ENCODE measurements around the gene C14orf180. TPM values are rescaled to one million over a fixed set of nuclear protein-coding genes. Genes with fewer than 3 reads are reported as not detected.

C14orf180 gene
- not detected for polyA plus RNA-seq (2013, experiment 1 of 2; ENCODE audit: insufficient read length)
- polyA plus RNA-seq (2013, experiment 2 of 2; ENCODE audit: insufficient read length): not detected

DNA sequence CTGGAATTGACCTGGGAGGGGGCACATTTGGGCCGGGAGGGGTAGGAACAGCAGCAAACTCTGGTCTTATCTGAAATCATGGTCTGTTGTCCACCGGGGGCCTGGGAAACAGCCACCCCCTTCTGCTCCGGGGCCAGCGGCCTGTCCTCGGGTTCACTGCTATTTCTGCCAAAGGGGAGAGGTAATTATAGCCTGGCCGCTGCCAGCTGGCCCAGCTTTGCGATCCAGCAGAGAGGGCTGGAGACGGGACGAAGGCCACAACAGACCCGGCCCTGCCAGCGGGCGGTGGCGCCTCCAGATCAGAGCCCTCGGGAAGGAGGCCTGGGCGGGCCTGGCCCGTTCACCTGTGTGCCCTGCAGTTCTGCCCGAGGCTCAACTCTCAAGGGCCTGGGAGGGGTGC lies at the start of gene C14orf180:
Gene C14orf180 (plus strand): TSS at position 258 of the 400 bp plus-strand sequence. CDS start 6,667 bp downstream, outside the sequence.
- DNase-seq: no peak

DNA sequence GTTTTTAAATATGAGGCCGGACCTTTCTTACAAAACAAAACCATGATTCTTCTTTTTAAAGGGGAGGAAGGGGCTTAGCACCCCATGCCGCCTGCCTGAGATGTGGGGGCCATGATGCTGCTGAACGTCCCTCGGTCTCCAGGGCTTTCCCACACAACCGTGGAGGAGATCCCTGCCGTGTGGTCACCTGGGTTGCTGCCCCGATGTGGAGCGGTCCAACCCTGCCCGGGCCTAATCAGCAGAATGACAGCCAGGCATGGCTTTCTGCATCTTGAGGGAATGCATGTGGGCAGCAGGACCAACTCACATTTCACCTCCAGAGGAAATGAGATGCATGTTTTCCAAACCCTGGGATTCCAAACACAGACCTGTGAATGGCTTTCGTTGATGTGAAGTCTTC lies 48.9 kb upstream of the C14orf180 start:
- no peak for DNase-seq

DNA sequence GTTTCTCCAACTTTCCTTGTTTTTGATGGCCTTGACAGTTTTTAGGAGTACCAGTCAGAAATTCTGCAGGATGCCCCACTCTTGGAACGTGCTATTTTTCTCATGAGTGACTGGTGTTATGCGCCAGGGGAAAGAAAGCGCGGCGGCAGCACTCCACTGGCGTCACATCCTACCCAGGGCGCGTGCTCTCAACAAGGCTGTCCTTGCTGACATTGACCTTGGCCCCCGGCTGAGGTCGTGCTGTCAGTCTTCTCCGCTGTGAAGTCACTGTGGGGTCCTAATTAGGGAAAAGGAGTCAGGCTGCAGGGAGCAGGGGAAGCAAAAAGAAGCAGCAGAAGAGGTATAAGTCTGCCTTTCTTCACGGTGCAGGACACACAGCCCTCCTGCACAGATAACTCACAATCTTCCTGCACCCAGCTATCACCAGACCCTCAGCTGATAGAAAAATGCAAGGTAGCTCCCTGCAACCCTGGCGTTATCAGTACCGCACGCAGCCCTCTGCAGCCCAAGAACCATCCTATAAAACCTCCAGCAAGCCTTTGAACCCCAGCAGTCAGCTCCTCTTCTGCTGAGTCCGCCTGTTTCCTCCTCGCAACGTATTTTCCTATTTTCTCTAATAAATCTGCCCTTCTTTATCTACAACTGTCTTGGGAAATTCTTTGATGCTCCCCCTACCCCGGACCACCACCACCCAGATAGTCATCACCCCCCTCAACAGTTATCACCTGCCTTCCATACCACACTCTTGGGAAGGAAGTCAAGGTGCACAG lies 48.0 kb upstream of the C14orf180 start:
- DNase-seq: no peak

DNA sequence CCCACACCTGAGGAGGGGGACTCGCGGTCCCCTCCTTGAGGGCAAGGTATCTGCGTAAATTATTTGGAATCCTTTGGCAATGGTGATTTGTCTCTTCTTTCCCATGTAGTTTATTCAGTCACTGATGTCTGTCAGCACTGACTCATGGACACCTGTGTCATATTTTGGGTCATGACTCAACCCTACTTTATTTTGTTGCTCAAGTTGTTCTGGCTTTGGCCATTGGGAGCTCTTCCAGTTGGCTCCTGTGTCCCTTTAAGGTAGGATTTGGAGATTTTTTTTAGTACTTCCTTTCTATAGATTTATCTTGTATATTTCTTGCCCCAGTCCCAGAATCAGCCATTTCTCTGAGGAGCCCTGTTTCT lies 47.4 kb upstream of the C14orf180 start:
- no peak for DNase-seq

DNA sequence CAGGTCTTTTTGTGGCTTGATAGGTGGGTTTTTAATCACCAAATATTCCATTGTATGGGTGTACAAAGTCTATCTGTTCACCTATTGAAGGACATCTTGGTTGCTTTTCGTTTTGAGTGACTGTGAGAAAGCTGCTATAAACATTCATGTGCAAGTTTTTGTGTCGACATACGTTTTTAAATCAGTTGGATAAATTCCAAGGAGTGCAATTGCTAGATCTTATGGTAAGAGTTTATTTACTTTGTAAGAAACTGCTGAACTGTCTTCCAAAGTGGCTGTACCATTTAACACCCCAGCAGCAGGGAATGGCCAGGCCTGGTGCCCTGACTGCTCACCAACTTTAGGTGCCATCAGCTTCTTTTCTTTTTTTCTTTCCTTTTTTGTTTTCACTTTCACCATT lies 45.5 kb upstream of the C14orf180 start:
- no peak for DNase-seq

DNA sequence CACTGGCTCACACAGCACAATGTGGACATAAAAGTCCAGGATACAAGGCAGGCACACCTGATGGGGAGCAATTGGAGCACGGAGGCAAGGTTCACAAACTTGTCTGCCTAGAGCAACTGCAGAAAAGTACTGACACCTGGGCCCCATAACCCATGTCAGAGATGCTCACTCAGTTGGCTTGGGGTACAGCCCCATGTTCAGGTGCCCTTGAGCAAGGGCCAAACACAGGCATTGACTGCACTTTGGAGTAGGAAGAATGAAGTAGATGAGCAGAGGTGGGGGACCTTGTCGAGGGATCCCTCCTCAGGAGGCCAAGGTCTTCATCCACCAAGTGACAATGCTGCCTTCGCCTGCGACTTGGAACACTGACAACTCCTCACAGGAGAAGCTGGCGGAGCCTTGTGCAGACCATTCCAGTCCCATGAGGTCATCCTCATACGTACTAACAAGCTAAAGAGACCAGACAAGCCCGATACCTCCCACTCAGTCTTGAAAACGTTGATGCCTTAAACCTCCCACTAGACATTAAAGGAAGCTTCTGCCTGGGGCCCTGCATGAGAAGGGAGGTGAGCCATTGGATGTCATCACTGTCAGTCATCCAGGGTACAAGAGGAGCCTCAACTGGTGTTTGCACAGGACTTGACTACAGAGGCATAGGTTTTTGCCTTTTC lies 42.5 kb upstream of the C14orf180 start:
- peak; percentile 47 for DNase-seq

DNA sequence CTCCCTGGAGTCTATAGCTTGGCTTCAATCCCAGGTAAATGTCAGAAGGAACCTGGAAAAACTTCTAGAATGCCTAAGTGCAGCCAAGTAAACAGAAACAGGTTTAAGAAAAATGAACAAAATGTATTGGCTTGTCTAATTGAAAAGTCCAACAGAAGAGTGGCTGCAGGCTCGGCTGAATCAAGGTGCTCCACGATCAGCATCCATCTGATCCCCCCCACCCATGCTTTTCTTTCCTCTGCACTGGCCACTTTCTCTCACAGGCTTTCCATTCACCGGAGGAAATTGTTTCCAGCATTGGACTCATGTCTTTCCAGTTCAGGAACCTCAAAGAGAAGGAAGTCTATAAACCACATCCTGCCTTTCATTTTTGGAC lies 42.0 kb upstream of the C14orf180 start:
- no peak for DNase-seq

DNA sequence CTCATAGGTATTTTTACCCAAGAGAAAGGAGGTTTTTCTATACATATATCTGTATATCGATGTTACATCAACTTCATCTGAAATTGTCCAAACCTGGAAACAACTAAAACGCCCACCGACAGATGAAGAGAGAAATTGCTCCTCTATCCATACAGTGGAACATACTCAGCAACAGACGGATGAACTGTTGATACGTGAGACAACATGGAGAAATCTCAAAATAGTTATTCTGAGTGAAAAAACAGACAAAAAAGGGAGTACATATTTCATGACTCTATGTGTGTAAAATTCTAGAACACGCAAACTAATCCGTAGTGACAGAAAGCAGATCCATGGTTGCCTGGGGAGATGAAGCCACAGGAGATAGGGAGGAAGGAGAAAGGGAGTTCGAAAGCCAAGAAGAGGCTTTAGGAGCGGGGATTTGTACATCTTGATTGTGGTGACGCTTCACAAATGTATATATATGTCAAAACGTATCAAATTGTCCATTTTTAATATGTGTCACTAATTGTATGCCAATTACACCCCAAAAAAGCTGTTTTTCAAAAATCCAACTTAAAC lies 37.6 kb upstream of the C14orf180 start:
- no peak for DNase-seq

DNA sequence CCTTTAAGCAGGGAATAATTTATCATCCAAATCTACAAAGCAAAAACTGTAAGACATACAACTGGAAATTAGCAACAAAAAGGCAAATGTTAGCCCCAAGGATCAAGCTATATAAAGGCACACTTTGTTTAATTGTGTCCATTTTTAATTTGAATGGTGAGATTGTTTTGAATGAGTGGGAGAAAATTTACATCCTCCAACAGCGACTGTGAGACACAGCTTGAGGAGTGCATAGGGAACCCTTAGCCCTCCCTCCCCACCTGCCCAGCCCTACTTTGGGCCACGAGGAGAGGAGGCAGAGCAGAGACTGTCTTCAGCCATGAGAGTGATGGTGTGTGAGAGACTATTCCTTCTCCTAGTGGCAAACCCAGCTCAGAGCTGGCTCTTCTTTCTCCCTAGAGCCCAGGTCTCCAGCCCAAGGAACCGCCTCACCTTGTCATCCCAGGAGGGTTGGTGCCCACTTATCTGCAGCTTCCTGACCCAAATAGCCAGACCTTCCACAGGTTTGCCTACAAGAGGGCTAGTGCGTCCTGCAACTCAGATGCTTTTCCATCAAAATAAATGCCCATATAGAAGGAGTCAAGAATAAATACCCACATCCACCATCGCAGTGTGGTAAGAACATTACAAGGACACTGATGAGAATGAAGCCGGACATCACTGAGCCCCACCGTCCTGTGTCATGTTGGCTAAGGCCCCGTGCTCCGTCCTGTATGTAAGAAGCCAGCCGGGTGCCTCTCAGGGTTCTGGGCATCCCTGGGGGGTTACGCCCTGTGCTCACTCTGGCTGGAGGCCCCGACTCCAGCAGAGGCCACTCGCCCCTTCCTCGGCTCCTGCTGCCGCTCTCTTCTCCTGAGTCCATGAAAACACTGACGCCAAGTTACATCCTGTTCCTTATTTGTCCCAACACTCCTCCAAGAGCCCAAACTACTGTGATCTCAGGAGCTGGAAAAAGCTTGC lies 36.4 kb upstream of the C14orf180 start:
- DNase-seq: no peak

DNA sequence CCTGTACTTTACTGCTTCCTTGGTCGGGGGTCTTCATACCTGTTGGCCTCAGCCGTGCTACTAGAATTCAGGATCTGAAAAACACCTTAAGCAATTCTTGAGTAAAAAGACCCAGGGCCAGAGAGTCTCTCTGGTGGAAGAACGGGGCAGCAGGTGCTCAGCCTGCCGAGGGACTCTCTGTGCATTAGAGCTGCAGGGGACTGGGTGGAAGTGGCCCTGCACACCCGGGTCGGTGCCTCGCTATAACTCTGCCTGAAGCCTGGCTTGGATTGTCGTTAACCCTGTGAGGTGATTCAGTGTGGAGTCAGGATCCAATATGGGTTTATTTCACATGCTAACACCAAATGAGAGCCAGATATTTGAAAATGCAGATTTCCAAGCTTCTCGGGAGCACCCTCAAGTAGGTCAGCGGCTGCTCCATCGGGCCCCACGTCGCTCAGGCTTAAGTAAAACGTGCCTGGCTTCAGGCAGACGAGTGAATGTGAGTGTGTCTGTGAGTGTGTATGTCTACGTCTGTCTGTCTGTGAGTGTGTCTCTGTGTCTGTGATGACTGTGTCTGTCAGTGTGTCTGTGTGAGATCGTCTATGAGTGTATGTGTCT lies 35.1 kb upstream of the C14orf180 start:
- no peak for DNase-seq

DNA sequence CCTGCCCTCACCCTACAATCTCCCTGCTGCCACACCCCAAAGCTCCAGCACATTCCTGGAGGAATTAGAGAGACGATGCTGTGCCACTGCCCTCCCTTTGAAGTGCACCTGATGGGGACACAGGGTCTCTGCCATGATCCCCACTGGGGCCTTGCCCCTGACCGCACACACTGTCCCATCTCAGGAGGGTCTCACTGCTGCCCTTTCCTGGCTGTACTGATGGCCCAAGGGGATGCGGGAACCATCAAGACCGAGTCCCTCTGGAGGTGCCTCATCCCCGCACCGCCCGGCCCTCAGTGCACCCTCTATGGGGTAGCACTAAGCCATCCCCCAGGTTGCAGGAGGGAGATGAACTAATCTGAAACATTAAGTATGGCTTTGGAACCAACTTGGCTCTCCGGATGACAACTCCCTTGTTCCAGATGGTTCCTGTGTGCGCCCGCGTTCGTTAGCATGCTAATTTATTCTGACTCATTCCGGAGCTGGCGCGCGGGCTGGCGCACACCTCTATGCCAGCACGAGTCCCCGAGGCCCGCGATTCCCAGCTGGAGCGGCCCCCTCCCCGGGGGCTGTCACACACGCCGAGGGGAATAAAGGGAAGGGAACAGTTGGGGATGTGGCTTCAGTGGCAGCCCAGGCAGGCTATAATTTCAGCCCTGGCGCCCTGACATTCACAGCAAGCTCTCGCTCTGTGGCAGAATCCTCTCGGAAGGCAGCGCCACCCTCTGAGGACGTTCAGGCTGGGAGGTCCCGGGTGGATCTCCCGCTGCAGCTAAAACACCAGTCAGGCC lies 34.2 kb upstream of the C14orf180 start:
- no peak for DNase-seq

DNA sequence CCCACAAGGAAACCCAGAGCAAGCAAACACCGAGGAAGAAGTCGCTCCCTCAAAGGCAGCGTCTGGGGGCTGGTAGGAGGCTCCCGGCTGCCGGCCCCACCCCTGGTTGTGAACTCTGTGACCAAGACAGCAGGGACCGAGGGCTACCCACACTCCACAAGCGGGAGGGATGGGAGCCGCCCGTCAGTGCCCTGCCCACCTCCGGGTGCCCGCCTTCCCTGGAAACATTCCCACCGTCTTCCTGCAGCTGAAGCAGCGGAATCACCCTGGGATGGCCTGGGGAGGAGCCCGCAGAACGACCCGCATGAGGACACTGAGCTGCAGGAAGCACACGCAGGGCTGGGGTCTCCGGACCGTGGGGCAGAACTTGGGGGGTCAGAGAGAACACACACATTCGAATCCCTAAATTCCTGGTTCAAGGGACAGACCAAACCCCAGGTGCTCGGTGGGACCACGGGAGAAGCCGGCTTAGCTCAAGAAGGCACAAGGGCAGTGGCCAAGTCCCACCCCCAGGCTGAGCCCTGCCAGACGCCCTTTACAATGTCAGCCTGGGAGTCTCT lies 33.5 kb upstream of the C14orf180 start:
- no peak for DNase-seq

DNA sequence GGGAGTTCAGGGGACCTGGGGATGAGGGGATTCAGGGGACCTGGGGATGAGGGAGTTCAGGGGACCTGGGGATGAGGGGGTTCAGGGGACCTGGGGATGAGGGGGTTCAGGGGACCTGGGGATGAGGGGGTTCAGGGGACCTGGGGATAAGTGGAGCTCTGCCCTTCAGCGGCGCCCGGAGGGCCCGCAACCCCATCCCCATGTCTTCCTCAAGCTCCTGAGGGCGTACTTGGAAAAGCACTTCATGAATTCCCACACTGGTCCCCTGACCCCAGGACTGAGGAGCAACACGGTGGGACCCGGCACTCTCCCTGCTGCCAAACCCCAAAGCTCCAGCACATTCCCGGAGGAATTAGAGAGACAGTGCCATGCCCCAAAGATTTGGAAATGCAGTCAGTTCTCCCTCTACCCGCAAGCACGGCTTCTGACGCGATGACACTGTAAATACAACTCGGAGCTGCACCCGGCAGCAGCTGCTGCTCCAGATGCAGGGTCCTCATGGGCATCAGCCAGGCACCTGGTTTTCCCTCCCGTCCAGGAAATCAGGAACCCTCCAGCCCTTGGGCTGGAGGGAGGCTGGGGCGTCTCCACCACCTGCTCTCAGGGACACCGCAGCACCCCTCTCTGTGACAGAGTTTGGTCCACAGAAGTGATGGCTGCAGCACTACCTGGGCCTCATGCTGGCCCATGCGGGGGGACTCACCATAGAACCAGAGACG lies 32.8 kb upstream of the C14orf180 start:
- DNase-seq: no peak

DNA sequence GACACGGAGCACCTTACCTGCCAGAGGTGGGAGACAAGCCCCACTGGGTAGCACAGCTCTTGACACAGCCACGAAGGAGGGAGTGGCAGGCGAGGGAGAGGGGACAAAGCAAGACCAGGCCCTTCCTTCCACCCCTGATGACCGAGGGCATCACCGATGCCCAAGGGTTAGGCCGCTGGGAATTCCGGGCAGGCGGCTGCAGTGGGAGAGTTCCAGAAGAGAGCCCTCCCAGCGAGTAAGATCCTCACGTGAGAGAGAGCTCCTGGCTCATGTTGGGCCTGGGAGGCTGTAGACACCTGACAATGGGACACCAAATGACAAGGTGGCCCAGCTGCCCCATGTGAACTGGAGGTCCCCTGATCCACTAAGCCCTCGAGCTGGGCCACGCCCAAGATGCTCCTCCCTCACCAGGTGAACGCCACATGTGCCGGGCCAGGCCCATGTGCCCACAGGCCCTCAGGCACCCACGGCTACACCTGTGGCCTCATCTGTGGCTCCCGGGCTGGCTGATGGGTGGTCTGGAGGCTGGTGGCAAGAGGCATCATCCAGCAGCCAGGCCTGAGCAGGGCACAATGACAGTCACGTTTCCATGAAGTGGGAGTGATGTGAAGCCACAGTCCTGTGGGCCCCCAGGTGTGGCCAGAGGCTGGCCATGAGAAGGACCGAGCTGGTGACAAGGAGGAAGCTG lies 32.1 kb upstream of the C14orf180 start:
- DNase-seq: no peak

DNA sequence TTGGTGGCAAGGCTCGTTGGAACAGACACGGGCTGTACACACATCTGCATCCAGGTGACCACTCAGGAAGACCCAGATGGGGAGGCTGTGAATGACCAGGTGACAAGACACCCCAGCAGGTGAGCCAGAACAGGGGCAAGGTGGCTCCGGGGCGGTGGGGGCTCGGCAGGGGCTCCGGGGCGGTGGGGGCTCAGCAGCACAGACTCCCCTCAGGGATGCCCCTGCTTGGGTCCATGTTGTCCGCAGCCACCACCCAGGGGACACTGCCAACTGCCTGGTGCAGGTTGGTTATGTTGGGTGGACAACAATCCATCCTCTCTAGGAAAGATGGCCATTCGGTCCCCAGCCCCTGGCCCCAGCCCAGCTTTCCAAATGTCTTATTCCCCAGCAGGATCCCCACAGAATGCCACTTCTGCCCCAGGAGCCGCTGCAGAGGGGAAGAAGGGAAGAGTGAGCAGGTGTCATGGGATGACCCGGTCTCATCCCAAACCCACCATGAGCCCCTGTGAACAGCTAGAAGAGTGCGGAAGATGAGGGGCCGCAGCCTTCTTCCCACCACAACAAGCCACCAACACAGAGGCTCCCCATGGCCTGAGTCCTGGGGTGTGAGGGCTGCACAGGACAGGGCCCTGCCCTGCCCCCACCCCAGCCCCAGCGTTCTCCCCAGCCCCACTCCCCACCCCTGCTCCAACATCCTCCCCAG lies 31.4 kb upstream of the C14orf180 start:
- no peak for DNase-seq

DNA sequence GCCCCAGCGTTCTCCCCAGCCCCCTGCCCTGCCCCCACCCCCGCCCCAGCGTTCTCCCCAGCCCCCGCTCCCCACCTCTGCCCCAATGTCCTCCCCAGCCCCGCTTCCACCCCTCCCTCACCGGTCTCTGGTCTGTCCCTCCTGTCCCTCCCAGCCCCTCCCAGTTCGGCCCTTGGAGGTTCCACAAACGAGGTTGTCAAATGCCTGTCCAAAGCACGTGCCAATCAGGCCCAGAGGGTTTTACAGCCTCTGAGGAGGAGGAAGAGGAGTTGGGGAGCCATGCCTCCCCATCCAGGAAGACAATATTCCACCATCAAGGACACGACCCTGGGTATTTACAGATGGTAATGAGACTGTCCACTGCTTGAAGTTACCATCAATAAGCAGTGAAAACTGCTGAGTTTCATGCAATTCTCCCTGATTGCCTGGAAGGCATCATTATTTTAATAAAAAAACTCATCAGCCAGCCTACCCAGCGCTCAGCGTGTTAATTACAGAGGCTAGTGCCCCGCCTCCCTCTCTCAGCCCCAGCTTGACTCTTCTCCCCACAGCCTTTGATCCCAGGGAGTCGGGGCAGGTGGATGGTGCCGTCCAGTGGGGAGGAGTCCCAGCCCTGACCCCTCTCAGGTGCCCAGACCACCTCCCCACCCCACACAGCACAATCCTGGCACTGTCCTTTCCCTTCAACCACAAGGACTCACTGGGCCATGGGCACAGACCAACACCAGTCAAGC lies 30.6 kb upstream of the C14orf180 start:
- DNase-seq: no peak

DNA sequence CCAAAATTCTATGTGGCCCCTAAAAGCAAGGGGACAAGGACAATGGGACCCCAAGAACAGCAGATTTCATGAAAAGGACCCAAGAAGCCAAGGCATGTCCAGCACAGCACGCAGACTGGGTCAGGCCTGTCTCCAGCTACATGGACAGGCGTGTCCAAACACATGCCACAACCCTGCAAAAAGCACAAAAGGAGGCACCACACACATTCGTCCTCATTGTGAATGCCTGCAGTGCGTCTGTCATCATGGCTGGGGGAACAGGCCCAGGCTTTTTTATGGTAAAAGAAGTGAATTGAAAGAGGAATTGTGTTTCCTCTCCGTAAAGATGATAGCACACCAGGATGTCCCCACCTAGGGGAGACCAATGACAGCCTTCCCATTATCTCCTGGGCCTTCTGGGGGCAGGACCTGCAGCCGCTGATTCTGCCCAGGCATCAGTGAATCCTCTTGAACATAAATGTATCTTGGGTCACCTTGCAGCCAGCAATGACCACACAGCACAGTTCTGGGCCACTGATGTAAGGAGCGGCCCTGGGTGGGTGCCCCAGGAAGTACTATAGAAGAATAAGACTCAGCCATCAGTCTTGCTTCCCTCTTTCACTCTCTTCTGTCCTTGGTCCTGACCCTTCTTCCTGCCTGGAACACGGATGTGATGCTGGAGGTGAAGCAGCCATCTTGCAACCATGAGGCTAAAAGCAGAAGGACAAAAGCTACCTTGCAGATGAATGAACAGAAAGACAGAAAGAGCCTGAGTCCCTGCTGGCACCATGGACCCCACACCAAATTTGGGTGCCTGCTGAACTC lies 29.8 kb upstream of the C14orf180 start:
- DNase-seq: no peak
